NCI-H345 treated with DMSO at 0.1 percent for 48 hours (cell line): Measurements from ENCODE around the gene TUBG2.
"Not testable (repeated sequence)": the region's sequence is repeated elsewhere in the genome, so short reads cannot be mapped to it uniquely, and the experiment has no call there.

ENCODE experiments used
- DNase-seq: peaks from one replicate; lab custom pipeline; 2025; ENCODE audit not compliant: unreplicated experiment; lab: John Stamatoyannopoulos, UW

TUBG2 gene

DNA sequence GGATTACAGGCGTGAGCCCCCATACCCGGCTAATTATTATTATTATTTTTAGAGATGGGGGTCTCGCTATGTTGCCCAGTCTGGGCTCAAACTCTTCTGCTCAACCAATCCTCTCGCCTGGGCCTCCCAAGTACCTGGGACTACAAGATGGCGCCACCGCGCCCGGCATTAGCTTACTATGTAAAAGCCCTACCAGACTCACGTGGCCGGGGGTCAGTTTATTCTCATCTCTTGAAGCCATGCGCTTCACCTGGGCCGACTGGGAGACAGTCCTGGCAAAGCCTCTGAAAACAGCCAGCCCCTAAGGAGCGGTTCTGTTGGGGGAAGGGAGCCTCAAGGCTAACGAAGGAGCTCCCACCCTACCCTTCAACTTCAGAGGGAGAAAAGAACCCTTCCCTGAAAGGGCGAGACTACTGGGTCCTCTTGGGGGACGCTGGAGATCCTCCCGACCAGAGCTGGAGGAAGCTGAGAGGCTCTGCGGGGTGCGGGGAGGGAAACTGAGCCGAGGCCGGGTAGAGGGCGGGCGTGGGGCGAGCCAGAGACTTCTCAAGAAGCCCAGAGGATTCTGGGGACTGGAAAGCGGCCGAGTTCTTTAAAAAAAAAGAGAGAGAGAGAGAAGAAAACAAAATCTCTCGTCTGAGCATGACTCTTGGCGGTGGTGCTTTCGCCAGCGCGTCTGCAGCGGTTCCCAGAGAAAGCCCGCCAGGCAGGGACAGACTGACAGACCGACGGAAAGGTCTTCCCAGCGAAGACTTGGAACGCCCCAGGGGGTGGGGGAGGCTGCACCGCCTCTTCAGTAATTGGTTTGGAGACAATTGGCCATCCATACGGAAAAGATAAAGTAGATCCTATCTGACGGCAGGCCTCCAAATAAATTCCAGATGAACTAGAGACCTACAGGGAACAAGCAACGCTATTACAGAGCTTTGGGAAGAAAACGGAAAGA lies 5.6 kb upstream of the TUBG2 start:
- DNase-seq = no peak

DNA sequence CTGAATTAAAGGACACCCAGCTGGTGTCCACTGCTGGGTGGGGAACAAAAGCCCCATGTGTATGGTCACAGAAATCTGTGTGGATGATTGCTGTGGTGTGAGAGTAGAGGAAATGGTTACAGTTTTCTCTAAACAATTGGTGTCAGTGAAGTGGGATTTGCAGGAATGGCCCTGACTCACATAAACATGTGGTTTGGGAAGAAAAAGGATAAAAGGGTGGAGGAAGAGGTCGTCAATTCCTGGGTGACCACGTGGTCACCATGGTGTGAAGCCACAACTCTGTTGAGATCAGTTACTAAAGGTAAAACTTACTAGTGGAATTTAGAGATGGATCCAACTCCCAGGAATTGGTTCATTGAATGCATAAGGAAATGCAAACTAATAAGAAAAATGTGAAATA lies 3.6 kb upstream of the TUBG2 start:
- DNase-seq = no peak

GRCh38 chr17:42657824-42658588 lies 1.1 kb upstream of the TUBG2 start:
- no peak for DNase-seq

GRCh38 chr17:42659932-42660274 lies 819 bp downstream of the TUBG2 start:
- DNase-seq = not testable (repeated sequence)

- no peak for DNase-seq
These were observed 1.7 kb downstream of the TUBG2 start for GRCh38 chr17:42660692-42661345.

DNA sequence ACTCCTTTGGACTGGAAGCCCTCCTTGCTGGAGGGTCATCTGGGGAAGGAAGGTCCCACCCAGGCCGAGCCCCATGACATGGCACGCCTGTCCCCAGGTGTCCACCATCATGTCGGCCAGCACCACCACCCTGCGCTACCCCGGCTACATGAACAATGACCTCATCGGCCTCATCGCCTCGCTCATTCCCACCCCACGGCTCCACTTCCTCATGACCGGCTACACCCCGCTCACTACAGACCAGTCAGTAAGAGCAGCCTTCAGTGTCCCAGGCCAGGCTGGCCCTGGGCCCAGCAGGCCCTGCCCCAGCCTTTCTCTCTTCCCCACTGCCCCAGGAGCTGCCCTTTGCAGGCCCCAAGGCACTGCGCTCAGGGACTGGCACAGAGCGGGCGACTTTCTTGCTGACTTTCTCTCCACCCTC lies 6.5 kb downstream of the TUBG2 start:
- DNase-seq = no peak

DNA sequence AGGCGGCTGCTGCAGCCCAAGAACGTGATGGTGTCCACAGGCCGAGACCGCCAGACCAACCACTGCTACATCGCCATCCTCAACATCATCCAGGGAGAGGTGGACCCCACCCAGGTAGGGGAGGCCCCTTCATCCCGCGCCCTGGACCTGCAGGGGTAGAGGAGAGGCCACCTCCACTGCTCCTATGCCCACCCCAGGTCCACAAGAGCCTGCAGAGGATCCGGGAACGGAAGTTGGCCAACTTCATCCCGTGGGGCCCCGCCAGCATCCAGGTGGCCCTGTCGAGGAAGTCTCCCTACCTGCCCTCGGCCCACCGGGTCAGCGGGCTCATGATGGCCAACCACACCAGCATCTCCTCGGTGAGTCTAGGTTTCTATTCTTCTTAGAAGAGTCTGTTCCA lies 7.0 kb downstream of the TUBG2 start:
- DNase-seq = not testable (repeated sequence)

DNA sequence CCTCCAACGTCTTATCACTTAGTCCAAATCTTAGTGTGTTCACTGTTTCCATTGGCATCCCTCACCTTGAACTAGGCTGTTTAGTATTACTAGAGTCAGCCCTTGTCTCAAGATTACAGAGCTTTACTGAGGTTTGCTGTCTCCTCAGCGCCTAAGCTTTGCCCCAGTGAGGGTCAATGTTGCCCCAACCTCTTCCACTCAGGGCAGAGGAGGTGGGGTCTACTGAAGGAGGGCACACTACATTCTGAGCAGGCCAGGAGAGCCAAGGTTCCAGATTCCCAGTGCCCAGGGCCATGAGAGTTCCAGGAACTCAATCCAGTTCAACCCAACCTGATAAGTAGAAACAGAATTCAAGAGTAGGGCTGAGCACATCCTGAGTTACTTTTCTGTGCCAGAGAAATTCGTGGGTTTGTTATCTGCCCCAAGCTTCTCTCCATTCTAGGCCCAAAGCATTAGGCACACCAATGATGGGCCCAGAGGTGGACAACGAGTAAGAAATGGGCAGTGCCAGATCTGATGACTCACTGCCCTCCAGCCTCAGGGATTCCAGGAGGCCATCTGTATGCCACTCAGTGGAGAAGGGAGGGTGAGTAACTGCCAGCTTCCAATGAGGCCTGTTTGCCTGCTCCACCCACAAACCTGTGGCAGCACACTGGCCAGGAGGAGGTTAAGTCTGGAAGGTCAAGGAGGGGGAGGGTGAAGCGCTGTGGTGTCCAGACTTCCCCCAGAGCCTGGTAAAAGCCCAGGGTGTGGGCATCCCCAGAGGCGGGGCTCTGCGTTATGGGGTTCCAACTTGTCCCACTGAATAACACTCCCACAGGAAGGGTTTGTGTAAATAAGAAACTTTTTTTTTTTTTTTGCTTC lies 8.2 kb downstream of the TUBG2 start:
- no peak for DNase-seq

DNA sequence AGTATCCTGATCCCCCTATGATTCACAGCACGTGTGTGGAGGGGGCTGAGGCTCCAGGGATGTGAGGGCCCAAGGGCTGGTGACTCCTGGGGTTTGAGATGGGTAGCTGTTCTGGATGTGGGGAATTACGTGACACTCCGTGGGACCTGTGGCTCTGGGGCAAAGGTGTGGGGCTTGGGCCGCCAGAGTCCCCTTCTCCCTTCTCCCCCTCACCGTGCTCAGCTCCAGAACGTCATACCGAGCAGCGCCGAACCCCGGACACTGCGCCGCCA lies 10.6 kb downstream of the TUBG2 start:
- DNase-seq = no peak

DNA sequence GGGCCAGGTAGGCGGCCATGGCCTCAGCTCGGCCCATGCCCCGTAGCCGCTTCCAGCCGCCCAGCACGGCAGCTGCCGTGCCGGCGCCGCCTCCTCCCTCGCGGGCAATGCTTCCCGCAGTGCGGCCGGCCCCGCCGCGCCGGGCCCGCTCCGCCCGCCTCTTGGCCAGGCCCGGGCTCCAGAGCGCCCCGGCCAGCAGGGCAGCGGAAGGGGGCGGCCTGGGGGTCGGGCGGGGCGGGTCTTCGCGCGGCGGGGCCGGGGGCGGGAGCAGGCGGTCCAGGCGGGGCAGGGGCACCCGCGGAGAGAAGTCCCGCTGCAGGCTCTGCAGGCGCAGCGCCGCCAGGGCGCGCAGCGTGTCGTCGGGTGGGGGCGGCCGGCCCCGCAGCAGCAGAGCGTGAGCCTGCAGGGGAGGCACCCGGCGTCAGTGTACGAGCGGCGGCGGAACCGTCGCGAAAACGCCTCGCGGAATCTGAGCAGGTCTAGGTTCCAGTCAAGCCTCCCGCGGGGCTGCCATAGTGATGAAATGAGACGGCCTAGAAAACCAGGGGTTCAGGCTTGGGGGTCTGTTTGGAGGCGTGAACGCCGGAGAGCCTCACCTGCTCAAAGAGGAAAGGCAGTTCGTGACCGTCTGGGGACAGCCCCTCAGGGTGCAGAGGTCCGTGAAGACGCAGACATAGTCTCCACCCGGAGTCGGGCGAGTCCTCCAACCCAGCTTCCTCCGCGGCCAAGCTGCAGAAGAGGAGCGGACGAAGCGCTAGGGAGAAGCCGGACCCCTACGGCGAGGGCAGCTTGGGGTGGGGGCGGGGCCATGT lies 11.1 kb downstream of the TUBG2 start:
- DNase-seq = no peak

DNA sequence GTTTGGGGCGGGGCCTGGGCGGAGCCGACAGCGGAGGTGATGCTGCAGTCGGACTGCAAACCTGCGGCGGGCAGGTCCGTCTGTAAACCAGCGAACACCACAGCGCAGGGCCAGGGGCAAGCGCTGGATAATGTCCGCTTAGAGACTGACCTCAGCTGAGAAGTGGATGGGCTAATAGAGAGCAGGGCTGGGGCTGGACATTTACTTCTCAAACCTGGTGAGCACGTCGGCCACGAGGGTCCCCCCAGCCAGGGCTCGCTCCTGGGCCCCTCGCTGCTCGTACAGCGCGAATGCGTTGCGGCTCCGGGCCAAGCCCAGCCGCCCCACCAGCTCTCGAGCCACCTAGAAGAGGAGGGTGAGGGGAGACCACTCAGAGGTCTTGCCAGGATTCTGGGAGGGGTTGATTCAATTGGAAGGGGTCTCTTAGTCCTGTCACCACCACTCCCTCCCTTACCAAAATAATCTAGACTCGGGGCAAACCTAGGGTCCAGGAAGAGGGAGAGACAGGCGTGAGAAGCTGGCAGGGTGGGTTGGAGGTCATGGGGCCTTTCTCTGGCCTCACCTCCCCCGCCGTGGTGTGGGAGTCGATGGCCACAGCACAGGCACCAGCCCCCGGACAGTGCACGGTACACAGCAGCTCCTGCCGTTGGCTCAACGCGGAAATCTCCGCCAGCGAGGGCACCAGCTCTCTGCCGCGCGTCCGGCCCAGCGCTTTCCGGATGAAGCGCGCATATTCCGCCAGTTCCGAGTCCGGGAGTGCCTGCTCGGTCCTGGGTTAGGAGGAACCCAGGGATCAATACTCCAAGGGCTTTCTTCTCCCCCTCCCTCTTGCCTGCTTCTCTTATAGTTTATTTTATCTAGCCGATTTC lies 11.9 kb downstream of the TUBG2 start:
- DNase-seq = no peak

DNA sequence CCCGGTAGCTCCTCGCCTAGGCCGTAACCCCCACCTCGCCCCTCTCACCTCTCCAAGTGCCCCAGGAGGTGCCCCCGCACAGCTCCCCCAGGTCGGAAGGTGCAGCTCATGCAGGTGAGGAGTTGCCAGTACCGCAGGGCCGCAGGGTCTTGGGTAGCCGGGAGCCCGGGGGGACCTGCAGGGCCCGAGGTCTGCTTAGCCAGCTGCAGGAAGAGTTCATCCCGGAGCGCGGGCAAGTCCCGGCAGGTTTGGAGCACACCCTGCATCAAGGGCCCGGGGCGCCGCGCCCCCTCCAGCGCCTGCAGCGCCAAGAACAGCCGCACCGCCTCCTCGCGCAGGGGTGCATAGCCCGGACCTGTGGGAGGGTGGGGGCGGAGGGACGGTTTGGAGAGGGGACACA lies 13.0 kb downstream of the TUBG2 start:
- DNase-seq = no peak

- no peak for DNase-seq
These were observed 14.3 kb downstream of the TUBG2 start for GRCh38 chr17:42673266-42673884.

DNA sequence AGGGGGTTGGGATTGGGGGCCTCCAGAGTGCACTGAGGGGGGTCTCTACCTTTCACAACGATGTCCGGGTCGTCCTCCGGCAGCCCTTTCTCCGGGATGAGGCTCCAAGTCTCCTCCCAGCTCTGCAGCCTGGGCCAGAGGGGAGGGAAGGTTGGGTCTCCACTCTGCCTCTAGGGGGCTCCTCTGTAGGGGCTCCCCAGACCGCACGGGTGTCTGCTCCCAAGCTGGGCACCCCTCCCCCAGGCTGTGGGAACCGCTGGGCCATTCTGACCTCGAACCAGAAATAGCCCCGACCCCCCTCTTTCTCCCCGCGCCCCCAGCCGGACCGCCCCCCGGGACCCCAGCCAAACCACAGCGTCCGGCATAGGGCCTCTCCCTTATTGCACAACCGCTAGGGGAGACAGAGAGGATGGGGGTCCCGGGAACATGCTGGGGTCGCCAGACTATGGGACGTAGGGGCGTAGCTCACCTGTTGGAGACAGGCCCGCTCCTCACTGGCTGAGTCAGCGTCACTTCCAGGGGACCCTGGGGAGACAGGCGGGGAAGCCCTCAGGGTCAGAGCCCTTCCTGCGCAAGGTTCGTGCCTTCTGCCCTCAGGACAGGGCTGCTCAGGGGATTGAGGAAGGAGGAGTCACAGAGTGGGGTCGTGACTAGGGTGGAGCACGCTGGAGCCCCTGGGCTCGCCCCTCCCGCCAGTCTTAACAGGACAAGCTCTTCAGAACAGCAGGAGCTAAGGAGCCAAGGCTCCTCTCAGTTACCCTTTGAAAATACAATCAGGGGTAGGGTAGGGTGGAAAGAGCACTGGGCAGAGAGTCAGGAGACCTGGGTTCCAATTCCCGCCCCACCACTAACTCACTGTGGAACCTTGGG lies 15.0 kb downstream of the TUBG2 start:
- DNase-seq = no peak

DNA sequence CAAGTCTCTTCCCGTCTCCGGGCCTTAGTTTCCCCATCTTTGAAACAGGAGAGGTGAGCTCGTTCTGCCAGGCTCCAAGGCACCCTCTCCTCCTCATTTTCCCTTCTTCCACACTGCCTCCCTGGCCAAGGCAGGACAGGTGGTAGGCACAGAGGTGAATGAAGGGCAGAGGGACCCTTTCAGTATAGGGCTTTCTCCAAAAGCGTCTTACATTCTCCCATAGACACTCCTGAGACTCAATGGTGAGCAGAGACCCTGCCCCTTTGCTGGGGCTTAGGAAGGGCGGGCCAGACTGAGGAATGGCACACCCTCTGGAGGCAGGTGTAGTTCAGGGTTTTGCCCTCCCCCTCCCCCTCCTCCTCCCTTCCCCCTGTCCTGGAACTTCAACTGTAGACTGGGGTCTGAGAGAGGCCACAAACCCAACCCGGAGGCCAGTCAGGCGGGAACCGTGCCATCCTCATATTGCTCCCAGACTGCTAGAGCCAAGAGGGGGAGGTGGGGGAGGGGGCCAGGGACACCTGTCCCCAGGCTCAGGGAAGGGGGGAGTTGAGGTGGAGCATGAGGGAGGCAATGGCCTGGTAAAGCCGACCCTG lies 15.8 kb downstream of the TUBG2 start:
- DNase-seq = no peak

DNA sequence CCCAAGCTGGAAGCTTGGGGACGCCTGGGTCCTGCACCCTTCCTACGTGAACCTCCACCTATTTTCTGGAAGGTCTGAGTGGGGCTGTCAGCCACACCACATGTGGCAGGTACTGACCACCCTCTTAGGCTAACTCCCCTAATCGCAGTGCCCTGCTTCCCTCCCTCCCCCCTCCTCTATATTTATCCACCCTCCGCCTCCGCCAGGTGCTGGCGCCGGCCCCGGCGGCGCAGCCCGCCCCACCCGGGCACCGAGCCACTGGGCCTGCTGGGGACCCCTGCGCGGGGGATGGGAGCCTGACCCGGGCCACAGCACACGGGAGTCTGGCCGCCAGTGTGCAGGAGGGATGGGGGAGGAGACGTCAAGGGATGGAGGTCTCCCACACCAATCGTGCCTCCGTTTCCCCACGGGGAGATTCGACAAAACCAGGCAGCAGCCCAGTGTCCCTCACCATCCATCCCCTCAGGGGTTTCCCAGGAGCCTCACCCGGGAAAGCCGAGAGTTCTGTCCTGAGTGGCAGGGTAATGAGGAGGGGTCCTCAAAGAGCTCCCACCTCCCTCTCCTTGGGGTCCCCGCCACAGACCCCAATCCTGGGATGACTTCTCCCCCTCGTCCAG lies 16.4 kb downstream of the TUBG2 start:
- no peak for DNase-seq

- no peak for DNase-seq
These were observed 16.9 kb downstream of the TUBG2 start for GRCh38 chr17:42675965-42676423.
